Measurements from ENCODE around the gene WNK4.
"Not testable (repeated sequence)": the region's sequence is repeated elsewhere in the genome, so short reads cannot be mapped to it uniquely, and the experiment has no call there.

The WNK4 gene

DNA sequence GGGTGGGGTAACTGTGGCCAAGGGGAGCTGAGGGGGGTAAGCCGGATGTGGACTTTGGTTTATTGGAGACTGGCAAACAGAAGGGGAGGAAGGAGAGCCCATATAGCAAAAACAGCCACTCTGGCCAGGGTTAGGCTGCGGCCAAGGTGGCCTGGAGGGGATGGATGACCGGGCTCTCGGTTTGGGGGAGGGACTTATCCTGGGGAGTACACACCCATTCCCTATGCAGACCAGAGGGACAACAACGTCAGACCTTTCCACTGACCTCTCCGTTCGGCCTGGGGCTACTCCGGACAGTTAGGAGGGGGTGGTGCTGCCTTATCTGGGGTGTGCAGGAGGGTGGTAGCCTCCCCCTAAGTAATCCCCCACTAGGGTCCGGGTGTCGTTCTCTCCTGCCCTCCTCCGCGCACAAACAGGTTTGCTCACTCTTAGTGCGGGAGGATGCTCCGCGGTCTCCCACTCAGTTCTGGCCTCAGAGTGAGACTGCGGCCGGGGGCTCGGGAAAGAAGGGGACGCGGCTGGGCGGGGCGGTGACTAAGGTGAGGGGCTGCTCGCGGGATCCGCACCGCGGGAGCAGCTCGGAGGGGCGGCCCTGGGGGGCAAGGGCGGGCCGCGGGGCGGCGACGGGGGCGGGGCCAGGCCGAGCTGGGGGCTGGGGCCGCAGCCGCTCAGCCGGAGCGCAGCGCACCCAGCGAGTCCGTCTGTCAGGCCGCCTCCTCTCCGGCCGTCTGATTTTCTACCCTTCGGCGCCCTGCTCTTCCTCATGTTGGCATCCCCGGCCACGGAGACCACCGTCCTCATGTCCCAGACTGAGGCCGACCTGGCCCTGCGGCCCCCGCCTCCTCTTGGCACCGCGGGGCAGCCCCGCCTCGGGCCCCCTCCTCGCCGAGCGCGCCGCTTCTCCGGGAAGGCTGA lies at the start of gene WNK4:
Gene WNK4, plus strand, starts transcription at position 675 of the 915 bp plus-strand sequence. Its CDS starts 89 bp downstream, at position 764.
- H3K4me3 ChIP-seq (ENCODE audit: low read length), result peak within 1 kb of the TSS; percentile 59
- no peak for DNase-seq (ENCODE audit: low read depth, low spot score)
- H3K9me3 ChIP-seq (ENCODE audit: control insufficient read depth, insufficient read depth, low read length), result no peaks in the 10 kb centered on the region
- WGBS (ENCODE audit: insufficient coverage, insufficient read length), result no CpG with 5 or more reads among the region's 65 CpGs
- peaks cover 9% of the 10 kb centered on the region; the same call in 1 of the 2 replicates for H3K27me3 ChIP-seq (ENCODE audit: control insufficient read depth, insufficient read depth, low read length)
- no peak within 1 kb of the TSS for H3K27ac ChIP-seq (ENCODE audit: low read length)
- peaks cover 7% of the 10 kb centered on the region for H3K36me3 ChIP-seq (ENCODE audit: control insufficient read depth, insufficient read depth, low read length)
- peaks cover 4% of the 10 kb centered on the region for H3K4me1 ChIP-seq (ENCODE audit: control insufficient read depth, insufficient read depth, low read length)

GRCh38 chr17:42740699-42741098 lies 39.7 kb upstream of the WNK4 start:
- Histone ChIP-seq H3K9me3 (ENCODE audit: control insufficient read depth, insufficient read depth, low read length) (no peaks in the 10 kb centered on the region), H3K36me3 (ENCODE audit: control insufficient read depth, insufficient read depth, low read length) (no peaks in the 10 kb centered on the region), H3K27me3 (ENCODE audit: control insufficient read depth, insufficient read depth, low read length) (peaks cover 6% of the 10 kb centered on the region; the same call in 1 of the 2 replicates), H3K4me1 (ENCODE audit: control insufficient read depth, insufficient read depth, low read length) (peaks cover 2% of the 10 kb centered on the region; the same call in 1 of the 2 replicates), H3K27ac (ENCODE audit: low read length) (no peak overlapping the region), H3K4me3 (ENCODE audit: low read length) (no peak overlapping the region)
- no CpG with 5 or more reads among the region's 1 CpG for WGBS (ENCODE audit: insufficient coverage, insufficient read length)
- DNase-seq (ENCODE audit: low read depth, low spot score), result no peak

- H3K4me3 ChIP-seq (ENCODE audit: low read length); H3K36me3 ChIP-seq (ENCODE audit: control insufficient read depth, insufficient read depth, low read length); H3K27me3 ChIP-seq (ENCODE audit: control insufficient read depth, insufficient read depth, low read length); H3K9me3 ChIP-seq (ENCODE audit: control insufficient read depth, insufficient read depth, low read length); DNase-seq (ENCODE audit: low read depth, low spot score); H3K27ac ChIP-seq (ENCODE audit: low read length); H3K4me1 ChIP-seq (ENCODE audit: control insufficient read depth, insufficient read depth, low read length): not testable (repeated sequence)
- no CpG with 5 or more reads among the region's 11 CpGs for WGBS (ENCODE audit: insufficient coverage, insufficient read length)
Observed at GRCh38 chr17:42742916-42743315, 37.5 kb upstream of the WNK4 start.

GRCh38 chr17:42743595-42744282 lies 36.7 kb upstream of the WNK4 start:
- no peak for DNase-seq (ENCODE audit: low read depth, low spot score)
- Histone ChIP-seq H3K4me1 (ENCODE audit: control insufficient read depth, insufficient read depth, low read length) (peaks cover 2% of the 10 kb centered on the region; the same call in 1 of the 2 replicates), H3K4me3 (ENCODE audit: low read length) (peak overlapping the region; percentile 51; the same call in 1 of the 2 replicates), H3K36me3 (ENCODE audit: control insufficient read depth, insufficient read depth, low read length) (no peaks in the 10 kb centered on the region), H3K27ac (ENCODE audit: low read length) (no peak overlapping the region), H3K27me3 (ENCODE audit: control insufficient read depth, insufficient read depth, low read length) (peaks cover 8% of the 10 kb centered on the region; the same call in 1 of the 2 replicates), H3K9me3 (ENCODE audit: control insufficient read depth, insufficient read depth, low read length) (no peaks in the 10 kb centered on the region)
- WGBS (ENCODE audit: insufficient coverage, insufficient read length), result no CpG with 5 or more reads among the region's 10 CpGs

DNA sequence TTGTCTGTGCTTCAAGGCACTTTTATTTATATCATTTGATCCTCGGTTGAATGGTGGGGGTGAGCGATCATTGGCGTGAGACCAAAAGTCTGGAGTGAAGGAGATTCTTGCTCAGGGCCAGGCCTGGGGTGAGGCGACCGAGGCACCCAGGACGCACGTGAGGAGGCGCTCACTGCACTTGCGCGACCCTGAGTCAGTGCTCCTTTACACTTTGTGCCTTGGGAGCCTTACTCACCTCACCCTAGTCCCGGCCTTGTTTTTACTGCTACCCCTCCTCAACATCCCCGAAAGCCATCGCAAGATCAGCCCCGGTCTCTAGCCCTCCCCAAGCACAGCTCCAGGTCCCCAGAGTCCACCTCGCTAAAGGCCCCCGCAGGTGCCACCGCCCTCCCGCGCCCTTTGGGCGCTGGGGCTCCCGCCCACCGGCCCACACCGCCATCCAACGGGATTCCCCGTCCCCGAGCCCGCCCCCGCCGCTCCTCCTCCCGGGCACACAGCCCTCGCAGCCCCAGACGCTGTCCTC lies 36.1 kb upstream of the WNK4 start:
- Histone ChIP-seq H3K27ac (ENCODE audit: low read length) (no peak overlapping the region), H3K4me3 (ENCODE audit: low read length) (peak overlapping the region; percentile 51; the same call in 1 of the 2 replicates), H3K27me3 (ENCODE audit: control insufficient read depth, insufficient read depth, low read length) (peaks cover 8% of the 10 kb centered on the region; the same call in 1 of the 2 replicates), H3K9me3 (ENCODE audit: control insufficient read depth, insufficient read depth, low read length) (no peaks in the 10 kb centered on the region), H3K4me1 (ENCODE audit: control insufficient read depth, insufficient read depth, low read length) (peaks cover 2% of the 10 kb centered on the region; the same call in 1 of the 2 replicates), H3K36me3 (ENCODE audit: control insufficient read depth, insufficient read depth, low read length) (no peaks in the 10 kb centered on the region)
- WGBS (ENCODE audit: insufficient coverage, insufficient read length), result no CpG with 5 or more reads among the region's 32 CpGs
- no peak for DNase-seq (ENCODE audit: low read depth, low spot score)

- H3K36me3 ChIP-seq (ENCODE audit: control insufficient read depth, insufficient read depth, low read length), result no peaks in the 10 kb centered on the region
- peaks cover 2% of the 10 kb centered on the region; the same call in 1 of the 2 replicates for H3K4me1 ChIP-seq (ENCODE audit: control insufficient read depth, insufficient read depth, low read length)
- DNase-seq (ENCODE audit: low read depth, low spot score), result peak; percentile 82
- H3K27me3 ChIP-seq (ENCODE audit: control insufficient read depth, insufficient read depth, low read length), result peaks cover 8% of the 10 kb centered on the region; the same call in 1 of the 2 replicates
- no CpG with 5 or more reads among the region's 50 CpGs for WGBS (ENCODE audit: insufficient coverage, insufficient read length)
- H3K9me3 ChIP-seq (ENCODE audit: control insufficient read depth, insufficient read depth, low read length), result no peaks in the 10 kb centered on the region
- peak within 1 kb of the TSS; percentile 51; the same call in 1 of the 2 replicates for H3K4me3 ChIP-seq (ENCODE audit: low read length)
- H3K27ac ChIP-seq (ENCODE audit: low read length), result no peak within 1 kb of the TSS
Observed at GRCh38 chr17:42744806-42745617, 35.4 kb upstream of the WNK4 start, which contains the start of gene EZH1. TSS of gene EZH1 (minus strand) at chr17:42745040. CDS start at chr17:42728941, 16,099 bp downstream.

GRCh38 chr17:42748202-42748907 lies 32.1 kb upstream of the WNK4 start:
- Histone ChIP-seq H3K27ac (ENCODE audit: low read length) (no peak overlapping the region), H3K36me3 (ENCODE audit: control insufficient read depth, insufficient read depth, low read length) (no peaks in the 10 kb centered on the region), H3K4me1 (ENCODE audit: control insufficient read depth, insufficient read depth, low read length) (peaks cover 2% of the 10 kb centered on the region; the same call in 1 of the 2 replicates), H3K9me3 (ENCODE audit: control insufficient read depth, insufficient read depth, low read length) (no peaks in the 10 kb centered on the region), H3K27me3 (ENCODE audit: control insufficient read depth, insufficient read depth, low read length) (peaks cover 8% of the 10 kb centered on the region; the same call in 1 of the 2 replicates), H3K4me3 (ENCODE audit: low read length) (no peak overlapping the region)
- no peak for DNase-seq (ENCODE audit: low read depth, low spot score)
- no CpG with 5 or more reads among the region's 7 CpGs for WGBS (ENCODE audit: insufficient coverage, insufficient read length)

DNA sequence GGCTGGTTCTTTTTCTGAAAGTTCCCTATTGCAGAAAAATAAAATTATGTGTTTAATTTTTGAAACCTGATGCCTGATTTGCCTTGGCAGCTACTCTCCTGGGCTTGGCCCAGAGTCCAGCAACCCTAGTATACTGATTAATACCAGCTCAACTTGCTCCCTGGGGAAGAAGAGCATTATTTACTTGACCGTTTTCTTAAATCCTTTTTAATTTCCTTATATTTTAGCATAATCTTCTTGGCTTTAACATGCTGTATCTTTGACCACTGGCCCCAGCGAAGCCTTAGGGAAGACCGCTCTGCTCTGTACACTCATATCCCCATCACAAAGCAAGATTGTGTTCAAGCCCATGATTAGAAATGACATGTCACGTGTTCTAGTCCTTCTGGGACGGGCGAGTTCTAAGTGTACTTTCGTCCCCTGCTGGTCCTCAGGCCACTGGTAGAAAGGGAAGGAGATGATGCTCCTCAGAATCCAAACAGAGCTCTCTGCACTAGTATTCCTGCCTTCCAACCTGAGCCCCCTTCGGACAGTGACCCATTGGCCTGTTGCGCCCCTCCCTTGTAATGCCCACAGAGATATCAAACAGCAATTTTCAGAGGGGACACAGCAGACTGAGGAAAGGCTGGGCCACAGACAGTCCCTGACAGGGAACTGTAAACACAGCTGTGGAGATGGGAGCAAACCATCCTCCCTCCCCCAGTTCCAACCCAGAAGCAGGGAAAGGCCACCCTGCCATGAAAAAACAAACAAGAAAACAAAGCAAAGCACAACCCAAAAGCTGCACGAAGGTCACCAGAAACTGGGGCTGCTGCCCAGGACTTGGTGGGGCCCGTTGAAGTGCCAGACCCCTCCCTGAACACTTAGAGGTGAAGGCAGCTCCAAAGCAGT lies 31.3 kb upstream of the WNK4 start:
- H3K27me3 ChIP-seq (ENCODE audit: control insufficient read depth, insufficient read depth, low read length), result peaks cover 8% of the 10 kb centered on the region; the same call in 1 of the 2 replicates
- no peaks in the 10 kb centered on the region for H3K36me3 ChIP-seq (ENCODE audit: control insufficient read depth, insufficient read depth, low read length)
- H3K9me3 ChIP-seq (ENCODE audit: control insufficient read depth, insufficient read depth, low read length), result no peaks in the 10 kb centered on the region
- DNase-seq (ENCODE audit: low read depth, low spot score), result no peak
- H3K27ac ChIP-seq (ENCODE audit: low read length), result no peak overlapping the region
- no peaks in the 10 kb centered on the region for H3K4me1 ChIP-seq (ENCODE audit: control insufficient read depth, insufficient read depth, low read length)
- H3K4me3 ChIP-seq (ENCODE audit: low read length), result no peak overlapping the region
- no CpG with 5 or more reads among the region's 11 CpGs for WGBS (ENCODE audit: insufficient coverage, insufficient read length)
